Kidney glomerular epithelial cell (primary cell): ENCODE data around the gene TMEM207.
A peak's percentile ranks its signal among the peaks of the same experiment; 100 is the strongest.

Experiments
- DNase-seq: peaks from one replicate; lab custom pipeline; 2025; lab: John Stamatoyannopoulos, UW

Gene TMEM207

GRCh38 chr3:190385731-190386688 is 63.7 kb downstream of the TMEM207 start:
- DNase-seq = peak; percentile 96

GRCh38 chr3:190384309-190384756 is 65.4 kb downstream of the TMEM207 start:
- peak; percentile 93 for DNase-seq

GRCh38 chr3:190382082-190382481 is 67.6 kb downstream of the TMEM207 start:
- DNase-seq = peak; percentile 82

DNA sequence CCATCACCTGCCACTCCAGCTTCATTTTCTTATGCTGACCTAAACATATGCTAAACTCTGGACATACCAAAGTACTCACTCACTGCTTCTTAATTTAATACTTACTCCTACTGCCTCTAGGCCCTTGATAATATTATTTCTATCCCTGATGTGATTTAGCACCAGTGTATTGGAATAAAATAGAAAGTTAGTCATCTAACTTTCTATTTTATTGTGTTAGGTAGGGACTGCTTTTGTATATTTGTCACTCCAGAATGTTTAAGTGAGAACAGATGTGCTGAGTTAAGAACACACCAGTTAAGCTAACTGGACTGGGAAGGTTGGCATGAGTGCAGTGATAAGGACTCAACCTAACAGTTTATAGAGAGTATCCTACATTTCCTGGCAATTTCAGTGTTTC is 68.3 kb downstream of the TMEM207 start:
- peak; percentile 44 for DNase-seq

- DNase-seq = no peak
Observed at GRCh38 chr3:190380184-190380583, 69.5 kb downstream of the TMEM207 start.
